ENCODE data around the gene JAKMIP1.

Gene JAKMIP1

DNA sequence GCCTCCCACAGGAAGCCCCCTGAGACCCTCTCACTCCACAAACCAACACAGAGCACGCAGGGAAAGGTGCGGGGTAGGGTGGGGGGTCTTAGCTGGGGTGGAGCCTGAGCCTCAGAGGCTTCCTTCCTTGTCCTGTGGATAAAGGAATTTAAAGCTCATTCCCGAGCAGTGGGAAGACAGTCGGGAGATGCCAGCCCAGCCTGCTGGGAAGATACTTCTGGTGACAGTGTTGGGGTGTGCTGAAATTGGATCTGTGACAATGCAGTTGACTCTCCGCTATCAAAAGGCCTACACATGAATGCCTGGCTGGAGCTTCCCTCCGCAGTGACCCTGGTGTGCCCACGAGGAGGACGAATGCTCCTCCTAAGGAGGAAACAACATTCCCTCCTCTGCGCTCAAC lies 45.5 kb downstream of the JAKMIP1 start:
- H3K4me3 ChIP-seq (ENCODE audit: low read depth, low read length) = no peak overlapping the region
- no peak overlapping the region for H3K27ac ChIP-seq (ENCODE audit: low read depth, low read length)
- peaks cover 24% of the 10 kb centered on the region for H3K4me1 ChIP-seq (ENCODE audit: control insufficient read depth, insufficient read depth, low read length)
- H3K27me3 ChIP-seq (ENCODE audit: control insufficient read depth, insufficient read depth, low read length) = no peaks in the 10 kb centered on the region
- H3K36me3 ChIP-seq (ENCODE audit: control insufficient read depth, insufficient read depth, low read length) = no peaks in the 10 kb centered on the region
- H3K9me3 ChIP-seq (ENCODE audit: control insufficient read depth, insufficient read depth, low read depth, low read length) = no peaks in the 10 kb centered on the region
- H3K9ac ChIP-seq (ENCODE audit: low read length) = no peak overlapping the region

DNA sequence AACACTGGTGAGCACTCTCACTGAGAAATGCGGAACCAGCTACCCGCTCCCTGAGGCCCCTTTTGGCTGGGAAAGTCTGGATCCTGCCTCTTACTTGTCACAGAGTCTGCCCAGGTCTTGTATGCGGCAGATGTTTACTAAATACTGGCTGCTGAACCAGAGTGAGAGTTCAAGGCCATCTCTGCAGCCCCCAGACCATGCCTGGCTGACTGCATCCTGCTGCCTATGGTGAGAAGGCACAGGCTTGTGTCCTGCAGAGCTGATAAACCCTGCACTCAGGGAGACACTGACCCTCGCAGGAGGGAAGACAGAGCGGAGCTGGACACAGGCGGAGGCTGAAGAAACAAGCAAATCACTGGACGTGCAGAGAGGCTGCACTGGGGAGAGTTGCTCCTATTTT lies 46.5 kb downstream of the JAKMIP1 start:
- H3K27ac ChIP-seq (ENCODE audit: low read depth, low read length) = no peak overlapping the region
- peaks cover 24% of the 10 kb centered on the region for H3K4me1 ChIP-seq (ENCODE audit: control insufficient read depth, insufficient read depth, low read length)
- no peak overlapping the region for H3K4me3 ChIP-seq (ENCODE audit: low read depth, low read length)
- no peak overlapping the region for H3K9ac ChIP-seq (ENCODE audit: low read length)
- H3K36me3 ChIP-seq (ENCODE audit: control insufficient read depth, insufficient read depth, low read length) = no peaks in the 10 kb centered on the region
- H3K27me3 ChIP-seq (ENCODE audit: control insufficient read depth, insufficient read depth, low read length) = no peaks in the 10 kb centered on the region
- no peaks in the 10 kb centered on the region for H3K9me3 ChIP-seq (ENCODE audit: control insufficient read depth, insufficient read depth, low read depth, low read length)

DNA sequence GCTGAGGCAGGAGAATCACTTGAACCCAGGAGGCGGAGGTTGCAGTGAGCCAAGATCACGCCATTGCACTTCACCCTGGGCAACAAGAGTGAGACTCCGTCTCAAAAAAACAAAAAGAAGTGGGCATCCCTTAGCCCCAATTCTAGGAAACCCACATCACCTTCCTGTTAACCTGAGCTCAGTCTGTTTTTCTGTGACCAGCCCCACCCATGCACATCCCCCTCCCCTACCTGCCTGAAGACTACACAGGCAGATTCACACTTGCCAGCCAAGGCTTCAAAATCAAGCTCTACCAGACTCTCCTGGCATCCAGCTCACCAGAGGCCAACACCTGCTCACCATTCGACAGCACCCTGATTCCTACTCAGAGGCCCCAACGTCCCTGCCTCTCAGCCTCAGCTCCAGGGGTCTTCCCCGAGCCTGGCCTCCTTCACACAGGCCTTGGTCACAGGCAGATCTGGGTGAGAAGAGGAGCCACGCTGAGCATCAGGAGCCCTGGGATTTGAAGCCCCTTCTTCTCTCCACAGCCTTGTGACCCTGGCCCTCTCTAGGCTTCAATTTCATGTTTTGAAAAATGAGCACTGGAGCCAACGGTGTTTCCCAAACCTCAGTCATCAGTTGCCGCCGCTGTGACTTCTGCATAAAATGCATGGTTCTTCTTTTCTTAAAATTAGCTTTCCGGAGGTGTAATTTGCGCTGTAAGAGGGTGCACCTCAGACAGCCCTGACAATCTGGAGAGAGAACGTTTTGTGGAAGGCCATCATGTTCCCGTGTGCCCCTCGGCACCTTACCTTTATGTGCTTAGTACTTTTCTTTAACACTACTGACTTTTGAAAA lies 47.3 kb downstream of the JAKMIP1 start:
- Histone ChIP-seq H3K4me1 (ENCODE audit: control insufficient read depth, insufficient read depth, low read length) (peaks cover 24% of the 10 kb centered on the region), H3K36me3 (ENCODE audit: control insufficient read depth, insufficient read depth, low read length) (no peaks in the 10 kb centered on the region), H3K27ac (ENCODE audit: low read depth, low read length) (no peak overlapping the region), H3K9ac (ENCODE audit: low read length) (no peak overlapping the region), H3K27me3 (ENCODE audit: control insufficient read depth, insufficient read depth, low read length) (no peaks in the 10 kb centered on the region), H3K9me3 (ENCODE audit: control insufficient read depth, insufficient read depth, low read depth, low read length) (no peaks in the 10 kb centered on the region), H3K4me3 (ENCODE audit: low read depth, low read length) (no peak overlapping the region)

- Histone ChIP-seq H3K4me3 (ENCODE audit: low read depth, low read length) (no peak overlapping the region), H3K36me3 (ENCODE audit: control insufficient read depth, insufficient read depth, low read length) (no peaks in the 10 kb centered on the region; the same call in 1 of the 2 replicates), H3K27ac (ENCODE audit: low read depth, low read length) (no peak overlapping the region), H3K9me3 (ENCODE audit: control insufficient read depth, insufficient read depth, low read depth, low read length) (peaks cover under 1% of the 10 kb centered on the region; the same call in 1 of the 2 replicates), H3K9ac (ENCODE audit: low read length) (no peak overlapping the region), H3K4me1 (ENCODE audit: control insufficient read depth, insufficient read depth, low read length) (peaks cover 18% of the 10 kb centered on the region), H3K27me3 (ENCODE audit: control insufficient read depth, insufficient read depth, low read length) (no peaks in the 10 kb centered on the region)
Observed at GRCh38 chr4:6150046-6150735, 50.2 kb downstream of the JAKMIP1 start.

DNA sequence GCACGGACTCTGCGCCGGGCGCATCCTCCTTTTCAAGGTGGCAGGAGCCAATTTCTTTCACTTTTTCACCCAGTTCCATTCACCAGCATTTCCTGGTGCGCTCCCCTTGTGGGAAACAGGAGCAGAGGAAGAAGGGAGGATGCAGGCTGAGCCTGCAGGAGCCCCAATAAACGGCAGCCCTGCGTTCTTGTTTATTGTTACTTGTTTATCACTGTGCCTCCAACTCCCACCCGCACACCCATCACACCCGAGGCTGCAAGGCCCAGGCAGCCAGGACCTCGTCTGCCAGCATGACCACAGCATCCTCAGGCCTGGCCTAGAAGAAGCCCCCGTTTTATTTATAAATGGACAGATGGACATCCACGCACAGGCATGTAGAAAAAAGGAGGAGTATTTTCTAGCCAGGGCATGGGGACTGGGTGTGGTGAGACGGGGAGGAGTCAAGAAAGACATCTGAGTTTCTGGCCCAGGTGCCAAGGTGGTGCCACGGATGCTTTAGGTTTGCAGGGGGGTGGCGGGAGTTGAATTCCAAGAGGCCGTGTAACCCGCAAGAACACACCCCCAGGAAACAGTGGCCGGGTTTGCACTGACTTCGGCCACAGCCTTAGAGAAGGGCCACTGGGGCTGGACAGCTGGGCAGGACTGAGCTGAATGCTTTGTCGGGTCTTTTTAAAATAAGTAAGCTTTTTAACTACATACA lies 51.7 kb downstream of the JAKMIP1 start:
- Histone ChIP-seq H3K36me3 (ENCODE audit: control insufficient read depth, insufficient read depth, low read length) (no peaks in the 10 kb centered on the region; the same call in 1 of the 2 replicates), H3K27ac (ENCODE audit: low read depth, low read length) (no peak overlapping the region), H3K9ac (ENCODE audit: low read length) (no peak overlapping the region), H3K27me3 (ENCODE audit: control insufficient read depth, insufficient read depth, low read length) (no peaks in the 10 kb centered on the region), H3K9me3 (ENCODE audit: control insufficient read depth, insufficient read depth, low read depth, low read length) (peaks cover 4% of the 10 kb centered on the region), H3K4me1 (ENCODE audit: control insufficient read depth, insufficient read depth, low read length) (peaks cover 3% of the 10 kb centered on the region; the same call in 1 of the 2 replicates), H3K4me3 (ENCODE audit: low read depth, low read length) (no peak overlapping the region)

DNA sequence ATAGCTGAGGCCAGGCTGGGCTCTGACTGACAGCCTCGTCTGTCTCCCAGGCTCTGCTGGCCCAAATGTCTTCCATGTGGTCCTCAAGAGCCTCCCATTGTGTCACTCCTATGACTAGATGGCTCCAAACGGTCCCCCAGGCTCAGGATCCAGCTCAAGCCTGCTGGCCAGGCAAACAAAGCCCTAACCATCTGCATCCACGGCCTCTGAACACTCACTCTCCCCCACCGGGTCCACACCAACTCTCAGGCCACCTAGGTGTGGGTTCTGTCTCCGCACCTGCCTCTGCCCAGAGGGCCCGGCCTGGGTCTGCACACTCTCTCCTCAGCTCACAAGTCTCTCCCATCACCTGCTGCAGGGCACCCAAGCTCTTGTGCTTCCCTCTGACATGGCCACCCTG lies 52.9 kb downstream of the JAKMIP1 start:
- no peak overlapping the region for H3K27ac ChIP-seq (ENCODE audit: low read depth, low read length)
- peaks cover 4% of the 10 kb centered on the region for H3K9me3 ChIP-seq (ENCODE audit: control insufficient read depth, insufficient read depth, low read depth, low read length)
- H3K4me1 ChIP-seq (ENCODE audit: control insufficient read depth, insufficient read depth, low read length) = no peaks in the 10 kb centered on the region
- no peak overlapping the region for H3K9ac ChIP-seq (ENCODE audit: low read length)
- no peak overlapping the region for H3K4me3 ChIP-seq (ENCODE audit: low read depth, low read length)
- no peaks in the 10 kb centered on the region for H3K27me3 ChIP-seq (ENCODE audit: control insufficient read depth, insufficient read depth, low read length)
- no peaks in the 10 kb centered on the region; the same call in 1 of the 2 replicates for H3K36me3 ChIP-seq (ENCODE audit: control insufficient read depth, insufficient read depth, low read length)

DNA sequence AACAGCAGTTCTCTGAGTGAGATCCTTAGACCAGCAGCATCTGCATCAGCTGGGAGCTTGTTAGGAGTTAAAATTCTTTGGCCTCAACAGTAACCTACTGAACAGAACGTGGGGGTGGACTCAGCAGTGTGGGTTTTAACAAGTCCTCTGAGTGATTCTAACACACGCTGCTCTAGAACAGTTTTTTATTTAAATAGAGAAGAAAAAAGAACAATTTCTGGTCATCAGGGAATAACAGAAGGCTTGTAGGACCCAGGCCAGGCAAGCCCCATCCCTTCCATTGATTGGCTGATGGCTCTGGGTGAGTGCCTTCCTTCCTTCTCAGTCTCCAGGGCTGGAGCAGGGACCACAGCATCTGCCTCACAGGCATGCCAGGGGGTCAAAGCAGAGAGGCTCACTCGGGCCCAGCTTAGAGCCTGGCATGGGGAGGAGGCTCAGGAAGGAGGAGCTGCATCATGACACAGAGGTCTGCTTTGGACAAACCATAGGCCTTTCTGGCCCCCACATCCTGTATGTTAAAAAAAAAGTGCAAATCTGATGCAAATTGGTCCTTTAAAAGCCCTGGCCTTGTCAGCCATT lies 56.7 kb downstream of the JAKMIP1 start:
- Histone ChIP-seq H3K9me3 (ENCODE audit: control insufficient read depth, insufficient read depth, low read depth, low read length) (peaks cover 4% of the 10 kb centered on the region), H3K36me3 (ENCODE audit: control insufficient read depth, insufficient read depth, low read length) (no peaks in the 10 kb centered on the region; the same call in 1 of the 2 replicates), H3K9ac (ENCODE audit: low read length) (no peak overlapping the region), H3K4me3 (ENCODE audit: low read depth, low read length) (no peak overlapping the region), H3K4me1 (ENCODE audit: control insufficient read depth, insufficient read depth, low read length) (peaks cover 3% of the 10 kb centered on the region; the same call in 1 of the 2 replicates), H3K27ac (ENCODE audit: low read depth, low read length) (no peak overlapping the region), H3K27me3 (ENCODE audit: control insufficient read depth, insufficient read depth, low read length) (no peaks in the 10 kb centered on the region)

- H3K9me3 ChIP-seq (ENCODE audit: control insufficient read depth, insufficient read depth, low read depth, low read length) = peaks cover 4% of the 10 kb centered on the region
- H3K4me3 ChIP-seq (ENCODE audit: low read depth, low read length) = no peak overlapping the region
- H3K9ac ChIP-seq (ENCODE audit: low read length) = no peak overlapping the region
- H3K4me1 ChIP-seq (ENCODE audit: control insufficient read depth, insufficient read depth, low read length) = peaks cover 3% of the 10 kb centered on the region; the same call in 1 of the 2 replicates
- H3K27ac ChIP-seq (ENCODE audit: low read depth, low read length) = no peak overlapping the region
- no peaks in the 10 kb centered on the region for H3K27me3 ChIP-seq (ENCODE audit: control insufficient read depth, insufficient read depth, low read length)
- no peaks in the 10 kb centered on the region; the same call in 1 of the 2 replicates for H3K36me3 ChIP-seq (ENCODE audit: control insufficient read depth, insufficient read depth, low read length)
Observed at GRCh38 chr4:6142935-6143602, 57.3 kb downstream of the JAKMIP1 start.

- Histone ChIP-seq H3K4me1 (ENCODE audit: control insufficient read depth, insufficient read depth, low read length) (peaks cover 6% of the 10 kb centered on the region), H3K9me3 (ENCODE audit: control insufficient read depth, insufficient read depth, low read depth, low read length) (peaks cover 4% of the 10 kb centered on the region), H3K27ac (ENCODE audit: low read depth, low read length) (no peak overlapping the region), H3K27me3 (ENCODE audit: control insufficient read depth, insufficient read depth, low read length) (no peaks in the 10 kb centered on the region), H3K4me3 (ENCODE audit: low read depth, low read length) (no peak overlapping the region), H3K9ac (ENCODE audit: low read length) (no peak overlapping the region), H3K36me3 (ENCODE audit: control insufficient read depth, insufficient read depth, low read length) (no peaks in the 10 kb centered on the region)
Observed at GRCh38 chr4:6142511-6142910, 57.8 kb downstream of the JAKMIP1 start.

DNA sequence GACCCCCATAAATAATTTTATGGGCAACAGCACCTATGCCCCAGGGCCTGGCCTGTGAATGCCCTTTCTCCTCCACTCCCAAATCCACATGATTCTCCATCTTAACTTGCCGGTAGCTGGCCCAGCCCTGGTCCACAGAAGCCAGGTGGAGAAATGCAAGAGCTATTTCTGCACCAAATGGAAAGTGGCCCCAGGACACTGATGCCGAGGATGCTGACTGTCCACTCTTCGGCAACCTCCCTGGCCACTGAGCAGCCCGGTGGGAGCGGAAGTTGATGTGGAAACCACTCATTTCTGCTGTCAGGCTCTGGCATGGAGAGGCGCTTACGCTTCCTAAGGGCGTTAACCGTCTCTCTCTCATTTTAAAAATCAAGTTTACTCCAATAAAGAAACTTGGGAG lies 58.8 kb downstream of the JAKMIP1 start:
- Histone ChIP-seq H3K36me3 (ENCODE audit: control insufficient read depth, insufficient read depth, low read length) (no peaks in the 10 kb centered on the region), H3K4me3 (ENCODE audit: low read depth, low read length) (no peak overlapping the region), H3K27me3 (ENCODE audit: control insufficient read depth, insufficient read depth, low read length) (no peaks in the 10 kb centered on the region)

More for the DNA sequence above, 58.8 kb downstream of the JAKMIP1 start:
- H3K4me1 ChIP-seq (ENCODE audit: control insufficient read depth, insufficient read depth, low read length) = peaks cover 16% of the 10 kb centered on the region
- no peak overlapping the region for H3K9ac ChIP-seq (ENCODE audit: low read length)
- peaks cover 4% of the 10 kb centered on the region for H3K9me3 ChIP-seq (ENCODE audit: control insufficient read depth, insufficient read depth, low read depth, low read length)
- no peak overlapping the region for H3K27ac ChIP-seq (ENCODE audit: low read depth, low read length)
